Cardiac muscle cell (in vitro differentiated cells and primary cell): Measurements from ENCODE around the gene DBF4B. TPM values are rescaled to one million over a fixed set of nuclear protein-coding genes. Genes with fewer than 3 reads are reported as not detected.

Experiments
- DNase-seq, 2 donors: peaks; one replicate each; pipeline versions ENCODE4 v3.0.0 to v3.0.0-alpha.2; 2010 to 2017; ENCODE audit warnings: low read depth in 1 of 2, low spot score in 1 of 2
- H3K27ac ChIP-seq: fragments of 200-600 bp; sonication (generic); 2 replicates; pipeline ENCODE4 v1.5.1; 2016
- H3K27me3 ChIP-seq: fragments of 200-600 bp; sonication (generic); 2 replicates; pipeline ENCODE4 v1.6.0; 2016; ENCODE audit warnings: control low read depth
- H3K36me3 ChIP-seq: fragments of 200-600 bp; sonication (generic); 2 replicates; pipeline ENCODE4 v1.5.1; 2016; ENCODE audit warnings: control low read depth
- H3K4me1 ChIP-seq: fragments of 200-600 bp; sonication (generic); 2 replicates; pipeline ENCODE4 v1.8.1; 2017; ENCODE audit warnings: low read depth, mild to moderate bottlenecking, mixed run types
- H3K4me3 ChIP-seq: fragments of 200-600 bp; sonication (generic); 2 replicates; pipeline ENCODE4 v1.5.1; 2016; ENCODE audit warnings: mild to moderate bottlenecking
- H3K9me3 ChIP-seq: fragments of 200-600 bp; sonication (generic); 2 replicates; pipeline ENCODE4 v1.5.1; 2017; ENCODE audit warnings: low read depth, mild to moderate bottlenecking, control low read depth
- polyA plus RNA-seq: library from polyadenylated mRNA; unstranded; fragments of >200 nt; fragmentation: Nextera tagmentation; extraction: Ambion mirVana; gene quantifications from 2 replicates; pipeline ENCODE4 v1.2.1, GENCODE V29; 2016
- total RNA-seq: library from RNA; depleted of rRNA; stranded (reverse); fragments of >200 nt; gene quantifications from 2 replicates; pipeline ENCODE4 v1.2.3, GENCODE V29; 2016
- TF ChIP-seq, protein P1 (sequence below): IDR thresholded peaks from 2 replicates; pipeline ENCODE4 v1.5.1; 2012; ENCODE audit warnings: low read depth, mild to moderate bottlenecking, low read length

DBF4B gene
- total and polyA plus RNA-seq, 2 experiments from 2014 or later: 15.3 to 26.8 TPM

DNA sequence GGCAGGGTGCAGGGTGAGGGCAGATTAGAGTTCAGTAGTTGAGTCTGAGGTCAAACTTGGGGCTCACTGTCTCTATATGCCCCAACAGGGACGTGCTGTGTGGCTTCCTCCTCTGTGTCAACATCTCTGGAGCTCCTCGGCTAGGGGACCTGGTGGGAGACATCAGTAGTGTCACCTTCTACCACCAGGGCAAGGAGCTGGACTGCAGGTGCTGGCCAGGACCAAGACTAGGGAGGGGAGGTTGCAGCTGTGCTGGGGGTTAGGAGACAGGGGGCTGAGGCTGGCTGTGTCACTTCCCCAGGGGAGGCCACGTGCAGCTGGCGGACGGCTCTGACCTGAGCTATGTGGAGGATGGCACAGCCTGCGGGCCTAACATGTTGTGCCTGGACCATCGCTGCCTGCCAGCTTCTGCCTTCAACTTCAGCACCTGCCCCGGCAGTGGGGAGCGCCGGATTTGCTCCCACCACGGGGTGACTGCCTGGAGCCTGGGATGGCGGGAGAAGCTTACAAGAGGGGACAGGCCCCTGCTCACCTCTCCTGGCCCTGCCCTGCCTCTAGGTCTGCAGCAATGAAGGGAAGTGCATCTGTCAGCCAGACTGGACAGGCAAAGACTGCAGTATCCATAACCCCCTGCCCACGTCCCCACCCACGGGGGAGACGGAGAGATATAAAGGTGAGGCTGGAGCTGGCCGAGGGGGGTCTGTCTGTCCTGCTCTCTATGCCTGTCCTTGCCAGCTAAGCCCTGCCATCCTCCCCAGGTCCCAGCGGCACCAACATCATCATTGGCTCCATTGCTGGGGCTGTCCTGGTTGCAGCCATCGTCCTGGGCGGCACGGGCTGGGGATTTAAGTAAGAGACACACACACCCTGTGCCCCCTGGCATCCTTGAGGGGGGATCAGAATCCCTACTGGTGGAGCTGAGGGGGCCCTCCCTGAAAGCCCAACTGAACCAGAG, 69.2 kb downstream of the DBF4B start:
- Histone ChIP-seq H3K4me1 (peaks cover 9% of the 10 kb centered on the region), H3K9me3 (no peaks in the 10 kb centered on the region), H3K27me3 (no peaks in the 10 kb centered on the region), H3K4me3 (no peak overlapping the region), H3K27ac (no peak overlapping the region), H3K36me3 (no peaks in the 10 kb centered on the region)
- TF ChIP-seq, protein P1, sequence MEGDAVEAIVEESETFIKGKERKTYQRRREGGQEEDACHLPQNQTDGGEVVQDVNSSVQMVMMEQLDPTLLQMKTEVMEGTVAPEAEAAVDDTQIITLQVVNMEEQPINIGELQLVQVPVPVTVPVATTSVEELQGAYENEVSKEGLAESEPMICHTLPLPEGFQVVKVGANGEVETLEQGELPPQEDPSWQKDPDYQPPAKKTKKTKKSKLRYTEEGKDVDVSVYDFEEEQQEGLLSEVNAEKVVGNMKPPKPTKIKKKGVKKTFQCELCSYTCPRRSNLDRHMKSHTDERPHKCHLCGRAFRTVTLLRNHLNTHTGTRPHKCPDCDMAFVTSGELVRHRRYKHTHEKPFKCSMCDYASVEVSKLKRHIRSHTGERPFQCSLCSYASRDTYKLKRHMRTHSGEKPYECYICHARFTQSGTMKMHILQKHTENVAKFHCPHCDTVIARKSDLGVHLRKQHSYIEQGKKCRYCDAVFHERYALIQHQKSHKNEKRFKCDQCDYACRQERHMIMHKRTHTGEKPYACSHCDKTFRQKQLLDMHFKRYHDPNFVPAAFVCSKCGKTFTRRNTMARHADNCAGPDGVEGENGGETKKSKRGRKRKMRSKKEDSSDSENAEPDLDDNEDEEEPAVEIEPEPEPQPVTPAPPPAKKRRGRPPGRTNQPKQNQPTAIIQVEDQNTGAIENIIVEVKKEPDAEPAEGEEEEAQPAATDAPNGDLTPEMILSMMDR: no peak
- DNase-seq: no peak

DNA sequence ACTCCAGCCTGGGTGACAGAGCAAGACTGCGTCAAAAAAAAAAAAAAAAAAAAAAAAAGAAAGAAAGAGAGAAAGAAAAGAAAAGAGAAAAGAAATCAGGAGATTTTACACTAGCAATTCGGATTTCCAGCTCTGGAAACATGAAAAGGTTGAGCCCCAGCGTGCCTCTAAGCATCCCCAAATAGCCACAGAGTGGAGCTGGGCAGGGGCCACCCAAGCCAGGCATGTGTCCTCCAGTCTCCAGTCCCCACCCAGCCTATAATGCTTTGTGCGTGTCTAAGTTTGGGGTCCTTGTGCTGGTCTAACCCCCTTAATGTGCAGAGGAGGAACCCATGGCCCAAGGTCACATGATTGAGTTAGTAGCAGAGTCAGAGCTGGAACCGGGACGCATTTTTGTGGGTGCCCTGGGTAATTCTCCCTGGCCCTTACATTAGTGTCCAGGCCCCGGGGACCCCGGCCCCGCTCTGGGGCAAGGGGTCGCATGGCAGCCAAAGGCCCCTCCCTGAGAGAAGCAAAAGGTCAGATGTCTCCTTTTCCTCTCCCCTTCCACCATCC, 70.3 kb downstream of the DBF4B start:
- Histone ChIP-seq H3K4me1 (peaks cover 12% of the 10 kb centered on the region), H3K9me3 (no peaks in the 10 kb centered on the region), H3K27ac (no peak overlapping the region), H3K27me3 (no peaks in the 10 kb centered on the region), H3K36me3 (no peaks in the 10 kb centered on the region), H3K4me3 (no peak overlapping the region)
- no peak for DNase-seq
- TF ChIP-seq, protein P1: no peak

DNA sequence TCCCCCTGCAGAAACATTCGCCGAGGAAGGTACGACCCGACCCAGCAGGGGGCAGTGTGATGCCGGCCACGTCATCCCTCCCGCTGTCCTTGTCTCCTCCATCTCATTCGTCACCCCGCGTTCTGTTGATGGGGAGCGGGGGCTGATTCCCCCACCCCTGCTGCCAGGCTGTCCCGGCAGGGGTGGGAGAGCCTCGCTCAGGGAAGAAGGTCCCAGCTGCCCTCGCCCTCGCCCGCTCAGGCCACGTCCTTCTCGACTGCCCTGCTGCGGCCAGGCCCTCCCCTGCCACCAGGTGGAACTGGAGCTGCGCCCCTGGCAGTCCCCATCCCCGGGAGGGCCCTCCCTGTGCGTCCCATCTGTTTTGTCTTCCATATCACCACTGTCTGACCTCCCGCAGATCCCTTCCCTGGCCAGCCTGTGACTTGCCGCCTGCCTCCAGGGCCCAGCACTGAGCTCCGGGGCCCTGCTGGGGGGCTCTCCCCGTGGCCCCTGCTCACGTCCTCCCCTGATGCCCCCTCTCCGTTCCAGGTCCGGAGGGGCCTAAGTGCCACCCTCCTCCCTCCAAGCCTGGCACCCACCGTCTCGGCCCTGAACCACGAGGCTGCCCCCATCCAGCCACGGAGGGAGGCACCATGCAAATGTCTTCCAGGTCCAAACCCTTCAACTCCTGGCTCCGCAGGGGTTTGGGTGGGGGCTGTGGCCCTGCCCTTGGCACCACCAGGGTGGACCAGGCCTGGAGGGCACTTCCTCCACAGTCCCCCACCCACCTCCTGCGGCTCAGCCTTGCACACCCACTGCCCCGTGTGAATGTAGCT, 71.0 kb downstream of the DBF4B start:
- no peaks in the 10 kb centered on the region for H3K27me3 ChIP-seq
- TF ChIP-seq, protein P1: peak; percentile 92
- peak; percentile 77 to 80 for DNase-seq
- H3K27ac ChIP-seq: no peak overlapping the region
- H3K36me3 ChIP-seq: no peaks in the 10 kb centered on the region
- peak overlapping the region; percentile 18 for H3K4me3 ChIP-seq
- peaks cover 12% of the 10 kb centered on the region for H3K4me1 ChIP-seq
- no peaks in the 10 kb centered on the region for H3K9me3 ChIP-seq

DNA sequence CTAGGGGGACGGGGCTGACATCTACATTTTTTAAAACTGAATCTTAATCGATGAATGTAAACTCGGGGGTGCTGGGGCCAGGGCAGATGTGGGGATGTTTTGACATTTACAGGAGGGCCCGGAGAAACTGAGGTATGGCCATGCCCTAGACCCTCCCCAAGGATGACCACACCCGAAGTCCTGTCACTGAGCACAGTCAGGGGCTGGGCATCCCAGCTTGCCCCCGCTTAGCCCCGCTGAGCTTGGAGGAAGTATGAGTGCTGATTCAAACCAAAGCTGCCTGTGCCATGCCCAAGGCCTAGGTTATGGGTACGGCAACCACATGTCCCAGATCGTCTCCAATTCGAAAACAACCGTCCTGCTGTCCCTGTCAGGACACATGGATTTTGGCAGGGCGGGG, 71.7 kb downstream of the DBF4B start:
- no peaks in the 10 kb centered on the region for H3K36me3 ChIP-seq
- no peaks in the 10 kb centered on the region for H3K27me3 ChIP-seq
- no peak overlapping the region for H3K27ac ChIP-seq
- H3K4me3 ChIP-seq: no peak overlapping the region
- DNase-seq: no peak
- H3K4me1 ChIP-seq: peaks cover 12% of the 10 kb centered on the region
- no peaks in the 10 kb centered on the region for H3K9me3 ChIP-seq
- TF ChIP-seq, protein P1: no peak

DNA sequence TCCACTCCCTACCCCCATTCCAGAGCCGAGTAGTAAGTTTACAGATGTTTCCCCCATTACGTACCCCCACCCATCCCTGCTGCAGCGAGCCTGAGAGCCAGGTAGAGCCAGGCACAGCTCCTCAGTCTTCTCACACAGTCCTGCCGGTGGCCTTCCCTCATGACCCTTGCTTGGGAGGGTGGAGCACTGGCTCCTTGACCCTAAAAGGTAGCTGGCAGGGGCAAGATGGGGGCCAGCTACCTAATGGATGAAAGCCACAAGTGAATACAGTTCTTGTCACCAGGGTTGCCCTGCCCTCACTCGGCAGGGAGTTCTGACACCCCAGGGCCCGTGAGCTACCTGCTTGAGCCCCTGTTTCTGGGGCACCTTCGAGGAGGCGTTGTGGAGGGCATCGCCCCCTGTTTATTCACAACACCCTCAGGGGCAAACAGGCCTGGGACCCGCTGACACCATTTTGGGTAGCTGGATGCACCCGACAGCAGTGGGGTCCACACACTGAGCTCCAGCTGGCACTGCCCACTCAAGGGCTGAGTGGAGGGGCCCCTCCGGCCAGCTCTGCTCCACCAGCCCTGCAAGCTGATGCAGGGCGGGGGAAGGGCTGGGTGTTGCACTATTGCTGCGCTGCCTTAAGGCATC, 72.5 kb downstream of the DBF4B start:
- H3K27me3 ChIP-seq: no peaks in the 10 kb centered on the region
- H3K9me3 ChIP-seq: no peaks in the 10 kb centered on the region
- H3K27ac ChIP-seq: no peak overlapping the region
- TF ChIP-seq, protein P1: no peak
- no peak for DNase-seq
- H3K4me3 ChIP-seq: no peak overlapping the region
- H3K36me3 ChIP-seq: no peaks in the 10 kb centered on the region
- peaks cover 18% of the 10 kb centered on the region for H3K4me1 ChIP-seq
